Chondrocyte (in vitro differentiated cells): ENCODE data around the gene UROC1. TPM values are rescaled to one million over a fixed set of nuclear protein-coding genes. Genes with fewer than 3 reads are reported as not detected.

Experiments
- DNase-seq: peaks from one replicate; pipeline ENCODE4 v3.0.0; 2021; ENCODE audit warnings: mixed read lengths, low spot score
- H3K27ac Mint-ChIP-seq: one replicate; pipeline ENCODE4 v1.8.0; 2021; ENCODE audit warnings: mild to moderate bottlenecking, moderate library complexity, mixed read lengths; ENCODE audit not compliant: unreplicated experiment
- H3K27me3 Mint-ChIP-seq: 2 replicates; pipeline ENCODE4 v1.8.0; 2021; ENCODE audit warnings: low read depth, mixed read lengths
- H3K36me3 Mint-ChIP-seq: 2 replicates; pipeline ENCODE4 v1.8.0; 2021; ENCODE audit warnings: low read depth, mixed read lengths
- H3K4me1 Mint-ChIP-seq: 2 replicates; pipeline ENCODE4 v1.8.0; 2021; ENCODE audit warnings: low read depth, mild to moderate bottlenecking, mixed read lengths
- H3K4me3 Mint-ChIP-seq: one replicate; pipeline ENCODE4 v1.8.0; 2021; ENCODE audit warnings: mild to moderate bottlenecking, moderate library complexity, mixed read lengths; ENCODE audit not compliant: unreplicated experiment
- H3K9me3 Mint-ChIP-seq: 2 replicates; pipeline ENCODE4 v1.8.0; 2021; ENCODE audit warnings: low read depth, mixed read lengths
- CTCF ChIP-seq: fragments of 200-600 bp; sonication (generic); IDR thresholded peaks from 2 replicates; pipeline ENCODE4 v1.5.0; 2021; ENCODE audit warnings: antibody characterized with exemption, mild to moderate bottlenecking, moderate library complexity
- total RNA-seq: library from RNA; stranded (reverse); gene quantifications from 3 replicates; pipeline ENCODE4 v1.2.1, GENCODE V29; 2021

Gene UROC1
- total RNA-seq, 1 donor from 2014 or later: not detected

GRCh38 chr3:126525091-126525852, 7.7 kb upstream of the UROC1 start:
- peak; percentile 76 for DNase-seq
- no peaks in the 10 kb centered on the region for H3K36me3 Mint-ChIP-seq
- peaks cover 13% of the 10 kb centered on the region for H3K27me3 Mint-ChIP-seq
- H3K27ac Mint-ChIP-seq: no peak overlapping the region
- TF ChIP-seq CTCF: no peak
- no peaks in the 10 kb centered on the region for H3K9me3 Mint-ChIP-seq
- H3K4me1 Mint-ChIP-seq: peaks cover 3% of the 10 kb centered on the region
- H3K4me3 Mint-ChIP-seq: no peak overlapping the region

- H3K27me3 Mint-ChIP-seq: peaks cover 18% of the 10 kb centered on the region
- H3K4me3 Mint-ChIP-seq: peak overlapping the region; percentile 62
- no peaks in the 10 kb centered on the region for H3K36me3 Mint-ChIP-seq
- DNase-seq: peak; percentile 88
- no peak for TF ChIP-seq CTCF
- H3K4me1 Mint-ChIP-seq: peaks cover 3% of the 10 kb centered on the region
- no peaks in the 10 kb centered on the region for H3K9me3 Mint-ChIP-seq
- no peak overlapping the region for H3K27ac Mint-ChIP-seq
These were observed 6.9 kb upstream of the UROC1 start for GRCh38 chr3:126524429-126524988.

- H3K9me3 Mint-ChIP-seq: no peaks in the 10 kb centered on the region
- peak; percentile 35 for TF ChIP-seq CTCF
- no peaks in the 10 kb centered on the region for H3K36me3 Mint-ChIP-seq
- peak; percentile 85 for DNase-seq
- H3K4me1 Mint-ChIP-seq: peaks cover 3% of the 10 kb centered on the region
- peak within 1 kb of the TSS; percentile 62 for H3K4me3 Mint-ChIP-seq
- peaks cover 19% of the 10 kb centered on the region for H3K27me3 Mint-ChIP-seq
- no peak within 1 kb of the TSS for H3K27ac Mint-ChIP-seq
These were observed 6.3 kb upstream of the UROC1 start, which contains the start of gene CHST13 for GRCh38 chr3:126523745-126524428. CHST13 (plus strand) TSS chr3:126524155; CDS start chr3:126524333, 178 bp downstream.

GRCh38 chr3:126522363-126522788, 4.8 kb upstream of the UROC1 start:
- Mint-ChIP-seq H3K4me3 (no peak overlapping the region), H3K27ac (no peak overlapping the region), H3K4me1 (peaks cover 3% of the 10 kb centered on the region), H3K36me3 (no peaks in the 10 kb centered on the region), H3K27me3 (peaks cover 19% of the 10 kb centered on the region), H3K9me3 (no peaks in the 10 kb centered on the region)
- peak; percentile 91 for TF ChIP-seq CTCF
- DNase-seq: peak; percentile 65
